Brain pericyte (primary cell): ENCODE measurements around the gene CLECL1.

ENCODE experiments used
- DNase-seq: peaks from one replicate; pipeline ENCODE4 v3.0.0-alpha.2; 2012; ENCODE audit warnings: low read depth, low spot score

Gene CLECL1

GRCh38 chr12:9732921-9733461 is at the start of gene CLECL1:
CLECL1 (minus strand) TSS chr12:9733097.
- DNase-seq, result no peak

GRCh38 chr12:9781360-9781759 is 48.5 kb upstream of the CLECL1 start:
- DNase-seq, result no peak

- no peak for DNase-seq
Measured at GRCh38 chr12:9779209-9779608, 46.3 kb upstream of the CLECL1 start.

- no peak for DNase-seq
Measured at GRCh38 chr12:9776781-9777180, 43.9 kb upstream of the CLECL1 start.

- no peak for DNase-seq
Measured at GRCh38 chr12:9773216-9773877, 40.5 kb upstream of the CLECL1 start.

GRCh38 chr12:9763025-9763424 is 30.1 kb upstream of the CLECL1 start:
- DNase-seq, result no peak

GRCh38 chr12:9762369-9762768 is 29.5 kb upstream of the CLECL1 start:
- no peak for DNase-seq

- no peak for DNase-seq
Measured at GRCh38 chr12:9761419-9761781, 28.5 kb upstream of the CLECL1 start.

- no peak for DNase-seq
Measured at GRCh38 chr12:9760699-9761418, 28.0 kb upstream of the CLECL1 start, which contains the start of gene CD69. CD69 (minus strand) TSS chr12:9760901; CDS start chr12:9760820, 81 bp downstream.

- no peak for DNase-seq
Measured at GRCh38 chr12:9760120-9760519, 27.2 kb upstream of the CLECL1 start.

- DNase-seq, result no peak
Measured at GRCh38 chr12:9759694-9760093, 26.8 kb upstream of the CLECL1 start.

- no peak for DNase-seq
Measured at GRCh38 chr12:9758119-9758518, 25.2 kb upstream of the CLECL1 start.

- DNase-seq, result no peak
Measured at GRCh38 chr12:9757433-9758025, 24.6 kb upstream of the CLECL1 start.

- no peak for DNase-seq
Measured at GRCh38 chr12:9756706-9757105, 23.8 kb upstream of the CLECL1 start.

GRCh38 chr12:9756170-9756569 is 23.3 kb upstream of the CLECL1 start:
- no peak for DNase-seq

- DNase-seq, result no peak
Measured at GRCh38 chr12:9755567-9755966, 22.7 kb upstream of the CLECL1 start.

- no peak for DNase-seq
Measured at GRCh38 chr12:9755035-9755434, 22.1 kb upstream of the CLECL1 start.

- no peak for DNase-seq
Measured at GRCh38 chr12:9754099-9754927, 21.4 kb upstream of the CLECL1 start.

- no peak for DNase-seq
Measured at GRCh38 chr12:9753498-9753897, 20.6 kb upstream of the CLECL1 start.

GRCh38 chr12:9753073-9753472 is 20.2 kb upstream of the CLECL1 start:
- no peak for DNase-seq

- DNase-seq, result no peak
Measured at GRCh38 chr12:9752145-9752933, 19.4 kb upstream of the CLECL1 start.
